Activated T-helper 17 cell treated with anti-CD3 and anti-CD28 coated beads, Interleukin-2, amount 50 U/mL, for 72 hours (primary cell): ENCODE results near the gene GRK4. TPM values are rescaled to one million over a fixed set of nuclear protein-coding genes. Genes with fewer than 3 reads are reported as not detected.
A peak's percentile ranks its signal among the peaks of the same experiment; 100 is the strongest.

Source experiments
- ATAC-seq: fragments of 150-1000 bp; cut with Tn5 transposase; replicated peaks from 2 replicates; pipeline ENCODE4 v1.10.0; 2021; ENCODE audit warnings: mild to moderate bottlenecking, moderate library complexity
- H3K27ac Mint-ChIP-seq: one replicate; pipeline ENCODE4 v1.8.0; 2022; ENCODE audit warnings: mixed read lengths
- H3K27me3 Mint-ChIP-seq: one replicate; pipeline ENCODE4 v1.8.0; 2022; ENCODE audit warnings: mixed read lengths
- H3K36me3 Mint-ChIP-seq: one replicate; pipeline ENCODE4 v1.8.0; 2022; ENCODE audit warnings: low read depth, mild to moderate bottlenecking, mixed read lengths
- H3K4me1 Mint-ChIP-seq: one replicate; pipeline ENCODE4 v1.8.0; 2022; ENCODE audit warnings: mixed read lengths
- H3K4me3 Mint-ChIP-seq: one replicate; pipeline ENCODE4 v1.8.0; 2022; ENCODE audit warnings: mild to moderate bottlenecking, mixed read lengths
- H3K9me3 Mint-ChIP-seq: one replicate; pipeline ENCODE4 v1.8.0; 2022; ENCODE audit warnings: mixed read lengths
- total RNA-seq, 2 donors: library from RNA; stranded (reverse); gene quantifications; one replicate each; pipeline ENCODE4 v1.2.3, GENCODE V29; 2022

GRK4 gene
- total RNA-seq, 2 donors from 2014 or later = 3.2 to 5.7 TPM

- Mint-ChIP-seq H3K36me3 (peaks cover 4% of the 10 kb centered on the region), H3K27me3 (no peaks in the 10 kb centered on the region), H3K9me3 (no peaks in the 10 kb centered on the region), H3K4me3 (peak overlapping the region; percentile 89), H3K27ac (peak overlapping the region; percentile 87), H3K4me1 (peaks cover 17% of the 10 kb centered on the region)
- ATAC-seq = peak; percentile 12
Measured at GRCh38 chr4:3074846-3075651, 111.7 kb downstream of the GRK4 start.

GRCh38 chr4:3075652-3075981, 112.2 kb downstream of the GRK4 start:
- Mint-ChIP-seq H3K27ac (peak overlapping the region; percentile 87), H3K4me3 (peak overlapping the region; percentile 89)
- no peak for ATAC-seq

GRCh38 chr4:3077796-3078195, 114.4 kb downstream of the GRK4 start:
- Mint-ChIP-seq H3K4me3 (peak overlapping the region; percentile 43), H3K27ac (peak overlapping the region; percentile 20)

More at GRCh38 chr4:3075652-3075981, 112.2 kb downstream of the GRK4 start:
- Mint-ChIP-seq H3K4me1 (peaks cover 17% of the 10 kb centered on the region), H3K36me3 (peaks cover 9% of the 10 kb centered on the region), H3K27me3 (no peaks in the 10 kb centered on the region), H3K9me3 (no peaks in the 10 kb centered on the region)

GRCh38 chr4:3079694-3080123, 116.3 kb downstream of the GRK4 start:
- no peaks in the 10 kb centered on the region for H3K27me3 Mint-ChIP-seq
- peaks cover 26% of the 10 kb centered on the region for H3K4me1 Mint-ChIP-seq
- no peak overlapping the region for H3K4me3 Mint-ChIP-seq
- no peak overlapping the region for H3K27ac Mint-ChIP-seq
- no peak for ATAC-seq
- H3K9me3 Mint-ChIP-seq = no peaks in the 10 kb centered on the region
- H3K36me3 Mint-ChIP-seq = peaks cover 15% of the 10 kb centered on the region

More at GRCh38 chr4:3077796-3078195, 114.4 kb downstream of the GRK4 start:
- H3K27me3 Mint-ChIP-seq = no peaks in the 10 kb centered on the region
- H3K4me1 Mint-ChIP-seq = peaks cover 20% of the 10 kb centered on the region
- no peaks in the 10 kb centered on the region for H3K9me3 Mint-ChIP-seq
- H3K36me3 Mint-ChIP-seq = peaks cover 9% of the 10 kb centered on the region
- no peak for ATAC-seq

- ATAC-seq = no peak
- H3K27ac Mint-ChIP-seq = no peak overlapping the region
- H3K27me3 Mint-ChIP-seq = no peaks in the 10 kb centered on the region
- H3K4me1 Mint-ChIP-seq = peaks cover 33% of the 10 kb centered on the region
- no peaks in the 10 kb centered on the region for H3K9me3 Mint-ChIP-seq
- H3K4me3 Mint-ChIP-seq = no peak overlapping the region
- peaks cover 31% of the 10 kb centered on the region for H3K36me3 Mint-ChIP-seq
Measured at GRCh38 chr4:3082925-3083515, 119.6 kb downstream of the GRK4 start.

- H3K4me3 Mint-ChIP-seq = peak overlapping the region; percentile 4
- no peak overlapping the region for H3K27ac Mint-ChIP-seq
- peaks cover 35% of the 10 kb centered on the region for H3K4me1 Mint-ChIP-seq
- ATAC-seq = no peak
- no peaks in the 10 kb centered on the region for H3K27me3 Mint-ChIP-seq
- no peaks in the 10 kb centered on the region for H3K9me3 Mint-ChIP-seq
- peaks cover 37% of the 10 kb centered on the region for H3K36me3 Mint-ChIP-seq
Measured at GRCh38 chr4:3083732-3084131, 120.4 kb downstream of the GRK4 start.

- no peaks in the 10 kb centered on the region for H3K9me3 Mint-ChIP-seq
- H3K27ac Mint-ChIP-seq = peak overlapping the region; percentile 56
- peak overlapping the region; percentile 26 for H3K4me3 Mint-ChIP-seq
- H3K27me3 Mint-ChIP-seq = no peaks in the 10 kb centered on the region
- ATAC-seq = peak; percentile 54
- peaks cover 53% of the 10 kb centered on the region for H3K36me3 Mint-ChIP-seq
- H3K4me1 Mint-ChIP-seq = peaks cover 35% of the 10 kb centered on the region
Measured at GRCh38 chr4:3085948-3086670, 122.7 kb downstream of the GRK4 start.

GRCh38 chr4:3087115-3087797, 123.9 kb downstream of the GRK4 start:
- Mint-ChIP-seq H3K9me3 (no peaks in the 10 kb centered on the region), H3K36me3 (peaks cover 60% of the 10 kb centered on the region), H3K4me3 (no peak overlapping the region), H3K27me3 (no peaks in the 10 kb centered on the region), H3K4me1 (peaks cover 39% of the 10 kb centered on the region), H3K27ac (no peak overlapping the region)
- ATAC-seq = no peak

Other genes starting within 250 kb of the GRK4 start
- 100 to 1,000 TPM in 1 of 2 donors, 10 to 100 TPM in 1; 80.1 to 110 TPM for gene TNIP2, start 207.2 kb upstream of the GRK4 start, total RNA-seq
- 100 to 1,000 TPM in 1 of 2 donors, 10 to 100 TPM in 1; 83.5 to 122 TPM for gene SH3BP2, start 170.5 kb upstream of the GRK4 start, total RNA-seq
- 100 to 1,000 TPM; 220 to 254 TPM for gene ADD1, start 119.7 kb upstream of the GRK4 start, total RNA-seq
- gene NOP14, start 165 bp upstream of the GRK4 start, total RNA-seq = 10 to 100 TPM; 86.5 to 96.8 TPM
- gene HTT-AS, start 111.0 kb downstream of the GRK4 start, total RNA-seq = not detected
- 10 to 100 TPM; 58.2 to 63.4 TPM for gene HTT, start 111.1 kb downstream of the GRK4 start, total RNA-seq